ENCODE measurements around the gene RABEP1.

The RABEP1 gene

GRCh38 chr17:5269241-5269960 is 12.7 kb upstream of the RABEP1 start:
- DNase-seq, result no peak

GRCh38 chr17:5272322-5272721 is 9.8 kb upstream of the RABEP1 start:
- no peak for DNase-seq

GRCh38 chr17:5282642-5283217 is 646 bp downstream of the RABEP1 start:
- peak in 1 of 2 experiments; percentile 21 for DNase-seq

GRCh38 chr17:5283571-5284315 is 1.7 kb downstream of the RABEP1 start:
- peak; percentile 5 to 43 for DNase-seq

GRCh38 chr17:5284681-5285080 is 2.6 kb downstream of the RABEP1 start:
- DNase-seq, result no peak

- no peak for DNase-seq
These were observed 4.8 kb downstream of the RABEP1 start for GRCh38 chr17:5286846-5287245.

GRCh38 chr17:5291683-5292350 is 9.7 kb downstream of the RABEP1 start:
- DNase-seq, result no peak

- no peak for DNase-seq
These were observed 15.2 kb downstream of the RABEP1 start for GRCh38 chr17:5297245-5297644.

- no peak for DNase-seq
These were observed 17.3 kb downstream of the RABEP1 start for GRCh38 chr17:5299383-5299782.

- DNase-seq, result no peak
These were observed 22.6 kb downstream of the RABEP1 start for GRCh38 chr17:5304636-5305035.

- DNase-seq, result no peak
These were observed 27.8 kb downstream of the RABEP1 start for GRCh38 chr17:5309851-5310250.

- no peak for DNase-seq
These were observed 43.8 kb downstream of the RABEP1 start for GRCh38 chr17:5325851-5326250.

GRCh38 chr17:5329784-5330557 is 47.9 kb downstream of the RABEP1 start:
- no peak for DNase-seq

- no peak for DNase-seq
These were observed 48.9 kb downstream of the RABEP1 start for GRCh38 chr17:5330981-5331380.

GRCh38 chr17:5331506-5331905 is 49.4 kb downstream of the RABEP1 start:
- DNase-seq, result no peak

GRCh38 chr17:5344914-5345313 is 62.8 kb downstream of the RABEP1 start:
- DNase-seq, result no peak

GRCh38 chr17:5352681-5353289 is 70.7 kb downstream of the RABEP1 start:
- no peak for DNase-seq

- DNase-seq, result no peak
These were observed 72.2 kb downstream of the RABEP1 start for GRCh38 chr17:5354310-5354709.

GRCh38 chr17:5354886-5355415 is 72.9 kb downstream of the RABEP1 start:
- no peak for DNase-seq

GRCh38 chr17:5355421-5356129 is 73.5 kb downstream of the RABEP1 start:
- peak in 1 of 2 experiments; percentile 4 for DNase-seq

GRCh38 chr17:5361426-5361825 is 79.3 kb downstream of the RABEP1 start:
- DNase-seq, result no peak

All from NCI-H524 (cell line).